Dermis microvascular lymphatic vessel endothelial cell (primary cell): ENCODE results near the gene ARRDC2. TPM values are rescaled to one million over a fixed set of nuclear protein-coding genes. Genes with fewer than 3 reads are reported as not detected.

Source experiments
- DNase-seq, 2 donors: peaks; one replicate each; pipeline versions ENCODE4 v3.0.0 to v3.0.0-alpha.2; 2010; ENCODE audit warnings: low read depth in 2 of 2
- total RNA-seq: library from RNA; depleted of rRNA; stranded (reverse); fragments of >200 nt; gene quantifications from 2 replicates; pipeline ENCODE4 v1.2.1, GENCODE V29; 2014

The ARRDC2 gene
- total RNA-seq, 1 donor from 2014 or later: 41.1 TPM

DNA sequence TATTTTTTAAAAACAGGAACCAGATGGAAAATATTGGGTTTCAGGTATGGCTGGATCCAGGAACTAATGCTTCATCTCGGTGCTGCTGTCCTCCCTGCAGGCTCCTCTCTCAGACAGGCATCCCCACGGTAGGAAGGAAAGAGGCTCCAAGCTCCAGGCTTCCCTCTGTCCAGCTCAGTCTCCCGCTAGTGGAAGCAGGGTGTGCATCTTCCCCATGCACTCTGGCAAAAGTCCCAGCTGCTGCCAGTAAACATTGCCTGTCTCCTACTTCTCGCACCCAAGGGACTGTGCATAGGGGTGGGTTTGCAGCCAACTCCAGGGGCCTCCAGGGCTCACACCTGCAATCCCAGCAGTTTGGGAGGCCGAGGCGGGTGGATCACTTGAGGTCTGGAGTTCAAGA lies 49.6 kb downstream of the ARRDC2 start:
- peak in 1 of 2 donors; percentile 32 for DNase-seq

DNA sequence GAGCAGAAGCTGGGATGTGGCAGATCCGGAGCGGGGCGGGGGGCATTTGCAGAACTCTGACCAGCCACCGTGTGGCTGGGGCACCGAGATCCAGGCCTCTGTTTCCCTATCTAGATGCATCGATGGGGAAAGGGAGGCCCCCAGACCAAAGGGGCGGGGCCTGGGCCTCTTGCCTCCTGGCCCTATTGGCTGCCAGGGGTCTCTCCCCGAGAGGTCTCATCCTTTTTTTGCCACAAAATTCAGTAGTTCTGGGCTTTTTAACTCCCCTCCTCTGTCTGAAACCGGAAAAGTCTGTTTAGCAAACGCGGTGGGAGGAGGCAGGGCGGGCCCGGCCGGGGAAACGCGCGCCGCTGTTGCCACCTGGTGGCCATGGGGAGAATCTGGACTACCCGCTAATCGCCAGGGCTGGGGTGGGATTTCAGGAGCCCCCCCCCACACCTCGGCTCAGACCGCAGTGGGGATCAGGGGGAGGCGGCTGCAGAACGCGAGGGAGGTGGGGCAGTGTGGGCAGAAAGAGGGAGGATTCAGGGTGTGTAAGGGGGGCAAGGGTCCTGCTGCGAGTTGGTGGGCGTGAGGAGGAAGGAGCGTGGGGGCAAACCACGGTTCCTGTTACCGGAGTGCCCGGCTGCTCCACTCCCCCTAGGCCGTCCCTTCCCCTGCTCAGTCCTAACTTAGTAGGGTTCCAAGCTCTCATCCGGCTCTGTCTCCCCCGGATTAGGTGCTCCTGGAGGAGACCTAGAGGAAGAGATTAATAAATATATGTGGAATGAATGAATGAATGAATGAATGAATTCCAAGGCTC lies 50.4 kb downstream of the ARRDC2 start:
- DNase-seq: peak; percentile 51 to 75

DNA sequence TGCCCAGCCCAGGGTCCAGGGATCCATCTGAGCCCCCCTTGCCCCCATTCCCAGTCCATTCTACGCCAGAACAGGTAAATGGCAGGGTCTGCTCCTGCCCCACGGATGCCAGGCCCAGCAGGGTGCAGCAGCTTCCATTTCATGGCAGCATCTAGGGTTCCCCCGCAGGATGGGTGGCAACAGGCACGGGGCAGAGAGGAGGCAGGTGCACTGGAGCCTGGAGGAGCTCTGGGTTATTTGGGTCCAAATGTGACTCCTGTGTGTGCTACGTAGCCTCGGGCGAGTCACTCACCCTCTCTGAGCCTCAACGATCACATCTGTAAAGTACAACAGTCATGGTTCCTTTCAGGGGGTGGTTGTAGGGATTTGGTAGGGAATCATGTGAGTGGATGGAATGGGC lies 51.3 kb downstream of the ARRDC2 start:
- DNase-seq: no peak

DNA sequence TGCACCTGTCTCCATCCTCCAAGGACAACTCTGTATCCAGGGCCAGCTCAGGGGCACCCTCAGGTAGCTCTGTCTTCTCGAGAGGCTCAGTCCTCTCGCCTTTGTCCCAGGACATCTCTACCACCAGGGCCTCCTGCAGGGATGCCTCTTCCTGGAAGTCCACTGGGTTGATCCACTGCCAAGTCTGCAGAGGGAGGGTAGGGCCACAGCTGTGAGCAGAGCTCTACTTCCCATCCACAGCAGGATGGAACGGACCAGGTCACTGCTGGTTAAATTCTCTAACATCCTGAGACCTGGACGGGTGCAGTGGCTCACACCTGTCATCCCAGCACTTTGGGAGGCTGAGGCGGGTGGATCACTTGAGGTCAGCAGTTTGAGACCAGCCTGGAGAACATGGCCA lies 51.9 kb downstream of the ARRDC2 start:
- no peak for DNase-seq

DNA sequence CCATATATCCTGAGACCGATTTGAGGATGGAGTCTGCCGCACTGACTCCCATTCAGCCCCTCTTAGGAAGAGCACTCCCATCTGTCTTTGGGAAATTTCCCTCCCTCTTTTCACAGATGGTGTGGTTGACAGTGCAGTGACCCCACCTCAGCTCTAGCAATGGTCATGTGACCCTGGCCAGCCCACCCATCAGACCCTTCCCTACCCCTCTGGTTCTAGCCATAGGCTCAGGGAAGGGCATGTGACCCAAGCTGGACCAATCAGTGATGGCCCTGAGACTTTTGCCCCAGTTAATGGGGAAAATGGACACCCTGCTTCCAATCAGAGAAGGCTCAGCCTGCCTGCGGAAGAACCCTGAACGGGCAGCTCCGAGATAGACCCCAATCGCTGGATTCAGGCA lies 52.5 kb downstream of the ARRDC2 start:
- no peak for DNase-seq

DNA sequence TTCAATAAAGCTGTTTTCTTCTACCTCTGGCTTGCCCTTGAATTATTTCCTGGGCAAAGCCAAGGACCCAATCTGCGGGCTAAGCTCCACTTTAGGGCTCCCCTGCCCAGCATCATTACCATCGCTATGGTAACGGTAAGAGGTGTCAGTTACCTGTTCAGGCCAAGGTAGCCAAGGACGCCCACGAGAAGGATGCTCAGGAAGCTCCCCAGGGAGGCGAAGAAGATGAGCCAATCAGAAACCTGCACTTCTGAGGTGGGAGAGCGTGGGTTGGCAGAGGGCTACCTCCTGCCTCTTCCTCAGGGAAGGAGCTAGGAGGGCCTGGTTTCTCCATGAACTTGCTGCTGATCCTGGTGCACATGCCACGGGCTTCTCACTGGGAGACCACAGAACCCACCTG lies 54.1 kb downstream of the ARRDC2 start:
- DNase-seq: no peak

DNA sequence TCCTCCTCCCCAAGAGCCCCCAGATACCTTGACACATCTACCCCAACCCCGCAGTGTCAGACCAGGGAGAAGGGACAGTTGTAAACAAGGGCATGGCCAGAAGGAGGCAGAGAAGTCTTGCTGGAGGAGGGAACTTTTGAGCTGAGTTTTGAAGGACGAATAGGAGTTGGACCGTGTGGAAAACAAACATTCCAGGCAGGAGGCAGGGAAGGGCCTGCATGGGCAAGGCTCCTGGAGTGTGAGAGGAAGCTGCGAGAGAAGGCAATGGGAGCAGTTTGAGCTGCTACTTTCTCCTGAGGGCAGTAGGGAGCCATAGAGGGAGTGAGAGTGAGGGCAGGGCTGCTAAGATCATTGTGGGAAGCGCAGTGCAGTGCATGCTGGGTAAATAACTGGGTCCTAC lies 55.5 kb downstream of the ARRDC2 start:
- DNase-seq: no peak

Other genes starting within 250 kb of the ARRDC2 start
- gene B3GNT3, start 213.0 kb upstream of the ARRDC2 start, total RNA-seq: under 0.01 TPM in 2 replicates
- not detected in 2 replicates for gene INSL3, start 186.7 kb upstream of the ARRDC2 start, total RNA-seq
- 1.7 and 2.4 TPM in 2 replicates for gene JAK3, start 160.2 kb upstream of the ARRDC2 start, total RNA-seq
- 1,265 and 1,315 TPM in 2 replicates for gene RPL18A, start 148.3 kb upstream of the ARRDC2 start, total RNA-seq
- gene SLC5A5, start 136.2 kb upstream of the ARRDC2 start, total RNA-seq: not detected in 2 replicates
- gene CCDC124, start 75.2 kb upstream of the ARRDC2 start, total RNA-seq: 27.2 and 34.5 TPM in 2 replicates
- gene KCNN1, start 41.1 kb upstream of the ARRDC2 start, total RNA-seq: under 0.01 and 0.25 TPM in 2 replicates
- 0.13 TPM in 2 replicates for gene IL12RB1, start 78.8 kb downstream of the ARRDC2 start, total RNA-seq
- gene MAST3, start 89.6 kb downstream of the ARRDC2 start, total RNA-seq: 1.2 and 2.9 TPM in 2 replicates
- gene PIK3R2, start 145.0 kb downstream of the ARRDC2 start, total RNA-seq: 0.90 and 3.3 TPM in 2 replicates
- gene IFI30, start 165.6 kb downstream of the ARRDC2 start, total RNA-seq: 4.5 and 6.1 TPM in 2 replicates
- 7.2 and 10.0 TPM in 2 replicates for gene MPV17L2, start 185.0 kb downstream of the ARRDC2 start, total RNA-seq
- gene RAB3A, start 195.9 kb downstream of the ARRDC2 start, total RNA-seq: 0.39 and 0.76 TPM in 2 replicates
- under 0.01 and 0.13 TPM in 2 replicates for gene PDE4C, start 218.3 kb downstream of the ARRDC2 start, total RNA-seq